ENCODE results near the gene DUSP28.
A peak's percentile ranks its signal among the peaks of the same experiment; 100 is the strongest.

DUSP28 gene

GRCh38 chr2:240564561-240565332, 4.6 kb downstream of the DUSP28 start:
- Histone ChIP-seq H3K9me3 (ENCODE audit: low read length) (no peaks in the 10 kb centered on the region), H3K79me2 (ENCODE audit: insufficient read depth, low read length) (peaks cover 2% of the 10 kb centered on the region; the same call in 1 of the 2 replicates), H4K20me1 (ENCODE audit: insufficient read depth, low read length) (no peaks in the 10 kb centered on the region), H3K9ac (ENCODE audit: low read length) (peak overlapping the region; percentile 96), H3K27me3 (ENCODE audit: insufficient read depth, low read length) (no peaks in the 10 kb centered on the region), H3K4me1 (ENCODE audit: insufficient read depth, low read length, severe bottlenecking) (peaks cover 59% of the 10 kb centered on the region), H3K4me2 (ENCODE audit: low read length) (peak overlapping the region; percentile 97), H3F3A (ENCODE audit: insufficient read depth, low read length) (no peaks in the 10 kb centered on the region), H3K36me3 (ENCODE audit: insufficient read depth, low read length) (peaks cover 7% of the 10 kb centered on the region; the same call in 1 of the 2 replicates), H3K4me3 (ENCODE audit: low read depth, low read length, poor library complexity, severe bottlenecking) (peak overlapping the region; percentile 65), H3K27ac (ENCODE audit: low read depth, low read length, poor library complexity, severe bottlenecking) (peak overlapping the region; percentile 97), H2AFZ (ENCODE audit: low read length) (no peak overlapping the region), H3K9me2 (ENCODE audit: low read depth, low read length) (no peaks in the 10 kb centered on the region)
- TF ChIP-seq CTCF (IDR thresholded peaks at IDR 0.05; ENCODE audit: low read length) = peak; percentile 26; the same call in 1 of the 2 replicates
- no peak for TF ChIP-seq EZH2 (IDR thresholded peaks at IDR 0.05; ENCODE audit: borderline replicate concordance, low read length)

GRCh38 chr2:240565333-240566202, 5.4 kb downstream of the DUSP28 start:
- H3K4me3 ChIP-seq (ENCODE audit: low read depth, low read length, poor library complexity, severe bottlenecking) = peak overlapping the region; percentile 65
- peaks cover 63% of the 10 kb centered on the region for H3K4me1 ChIP-seq (ENCODE audit: insufficient read depth, low read length, severe bottlenecking)
- peak overlapping the region; percentile 97 for H3K4me2 ChIP-seq (ENCODE audit: low read length)
- no peaks in the 10 kb centered on the region for H3K9me3 ChIP-seq (ENCODE audit: low read length)
- H4K20me1 ChIP-seq (ENCODE audit: insufficient read depth, low read length) = no peaks in the 10 kb centered on the region
- peak overlapping the region; percentile 96 for H3K9ac ChIP-seq (ENCODE audit: low read length)
- no peak for TF ChIP-seq EZH2 (IDR thresholded peaks at IDR 0.05; ENCODE audit: borderline replicate concordance, low read length)
- TF ChIP-seq CTCF (IDR thresholded peaks at IDR 0.05; ENCODE audit: low read length) = no peak
- no peaks in the 10 kb centered on the region for H3K9me2 ChIP-seq (ENCODE audit: low read depth, low read length)
- H2AFZ ChIP-seq (ENCODE audit: low read length) = no peak overlapping the region
- no peaks in the 10 kb centered on the region for H3K79me2 ChIP-seq (ENCODE audit: insufficient read depth, low read length)
- peak overlapping the region; percentile 97 for H3K27ac ChIP-seq (ENCODE audit: low read depth, low read length, poor library complexity, severe bottlenecking)
- H3K27me3 ChIP-seq (ENCODE audit: insufficient read depth, low read length) = no peaks in the 10 kb centered on the region
- H3K36me3 ChIP-seq (ENCODE audit: insufficient read depth, low read length) = peaks cover 7% of the 10 kb centered on the region; the same call in 1 of the 2 replicates
- H3F3A ChIP-seq (ENCODE audit: insufficient read depth, low read length) = no peaks in the 10 kb centered on the region

- Histone ChIP-seq H3K27ac (ENCODE audit: low read depth, low read length, poor library complexity, severe bottlenecking) (peak overlapping the region; percentile 97), H2AFZ (ENCODE audit: low read length) (no peak overlapping the region), H3K36me3 (ENCODE audit: insufficient read depth, low read length) (peaks cover 7% of the 10 kb centered on the region; the same call in 1 of the 2 replicates), H3K79me2 (ENCODE audit: insufficient read depth, low read length) (no peaks in the 10 kb centered on the region), H3K9me3 (ENCODE audit: low read length) (no peaks in the 10 kb centered on the region), H4K20me1 (ENCODE audit: insufficient read depth, low read length) (no peaks in the 10 kb centered on the region), H3F3A (ENCODE audit: insufficient read depth, low read length) (no peaks in the 10 kb centered on the region), H3K9me2 (ENCODE audit: low read depth, low read length) (no peaks in the 10 kb centered on the region), H3K4me3 (ENCODE audit: low read depth, low read length, poor library complexity, severe bottlenecking) (peak overlapping the region; percentile 86), H3K4me1 (ENCODE audit: insufficient read depth, low read length, severe bottlenecking) (peaks cover 62% of the 10 kb centered on the region), H3K4me2 (ENCODE audit: low read length) (peak overlapping the region; percentile 97), H3K27me3 (ENCODE audit: insufficient read depth, low read length) (no peaks in the 10 kb centered on the region), H3K9ac (ENCODE audit: low read length) (peak overlapping the region; percentile 96)
- TF ChIP-seq CTCF (IDR thresholded peaks at IDR 0.05; ENCODE audit: low read length) (peak; percentile 72), EZH2 (IDR thresholded peaks at IDR 0.05; ENCODE audit: borderline replicate concordance, low read length) (no peak)
These were observed 6.3 kb downstream of the DUSP28 start for GRCh38 chr2:240566203-240567136.

All from OCI-LY1 (cell line).